NCI-H2171 treated with DMSO at 0.1 percent for 48 hours (cell line): ENCODE data around the gene SYT6.

ENCODE experiments used
- DNase-seq: peaks from one replicate; lab custom pipeline; 2025; lab: John Stamatoyannopoulos, UW

The SYT6 gene

DNA sequence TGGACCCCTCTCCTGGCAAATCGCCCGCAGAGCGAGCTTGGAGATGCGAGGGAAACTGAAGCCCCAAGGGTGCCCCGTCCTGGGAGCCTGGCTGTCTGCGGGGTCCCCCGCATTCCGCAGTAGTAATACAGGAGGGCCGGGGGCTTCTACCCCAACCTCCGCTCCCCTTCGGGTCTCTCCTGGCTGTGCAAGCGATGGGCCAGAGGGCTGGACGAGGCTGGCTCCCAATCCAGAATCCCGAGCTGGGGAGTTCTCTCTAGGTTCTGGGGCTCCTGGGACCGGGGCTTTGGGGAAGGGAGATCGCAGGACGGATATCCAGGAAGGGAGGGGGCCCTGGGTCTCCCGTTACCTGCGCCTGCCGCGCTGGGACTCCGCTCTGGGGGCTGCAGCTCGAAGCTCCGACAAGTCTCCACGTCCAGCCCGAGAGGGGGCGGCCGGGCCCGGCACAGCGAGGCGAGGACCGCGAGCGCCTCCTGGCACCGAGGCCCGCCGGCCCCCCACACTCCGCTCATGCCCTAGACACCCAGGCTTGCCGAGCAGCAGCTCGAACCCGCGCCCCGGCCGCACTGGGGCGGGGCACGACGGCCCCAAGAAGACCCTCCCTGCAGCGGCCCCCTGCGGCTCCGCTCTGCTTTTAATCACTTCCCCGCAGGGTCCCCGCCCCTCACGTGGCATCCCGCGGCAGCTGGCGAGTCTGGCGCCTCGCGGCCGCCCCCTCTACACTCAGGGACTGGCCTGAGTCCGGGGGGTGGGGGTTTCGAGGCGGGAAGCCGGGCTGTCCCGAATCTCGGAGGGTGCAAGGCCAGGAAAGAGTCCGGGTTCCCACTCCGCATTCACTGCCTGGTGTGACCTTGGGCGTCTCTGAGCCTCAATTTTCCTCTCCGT, at the start of gene SYT6:
TSS of gene SYT6 (minus strand) at position 609 of the 885 bp plus-strand sequence. CDS start at position 512, 97 bp downstream.
- DNase-seq, result peak; percentile 58

DNA sequence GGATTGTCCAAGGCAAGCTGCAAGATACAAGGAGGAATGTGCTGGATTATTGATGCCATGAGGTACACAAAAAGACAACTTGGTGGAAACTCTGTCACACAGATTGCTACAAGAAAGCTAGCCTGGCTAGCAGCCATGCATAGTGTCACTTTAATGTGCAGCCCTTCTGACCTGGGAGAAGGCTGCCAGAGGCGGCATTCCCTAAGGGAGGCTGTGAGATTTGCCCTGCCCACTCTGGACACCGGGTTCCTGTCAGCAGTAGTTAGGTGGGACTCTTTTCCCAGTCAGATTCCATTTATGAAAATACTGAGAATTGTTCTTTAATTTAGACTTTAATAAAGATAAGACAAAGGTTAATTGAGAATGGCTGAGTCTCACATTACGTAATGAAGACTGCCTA, 47.8 kb upstream of the SYT6 start:
- no peak for DNase-seq

DNA sequence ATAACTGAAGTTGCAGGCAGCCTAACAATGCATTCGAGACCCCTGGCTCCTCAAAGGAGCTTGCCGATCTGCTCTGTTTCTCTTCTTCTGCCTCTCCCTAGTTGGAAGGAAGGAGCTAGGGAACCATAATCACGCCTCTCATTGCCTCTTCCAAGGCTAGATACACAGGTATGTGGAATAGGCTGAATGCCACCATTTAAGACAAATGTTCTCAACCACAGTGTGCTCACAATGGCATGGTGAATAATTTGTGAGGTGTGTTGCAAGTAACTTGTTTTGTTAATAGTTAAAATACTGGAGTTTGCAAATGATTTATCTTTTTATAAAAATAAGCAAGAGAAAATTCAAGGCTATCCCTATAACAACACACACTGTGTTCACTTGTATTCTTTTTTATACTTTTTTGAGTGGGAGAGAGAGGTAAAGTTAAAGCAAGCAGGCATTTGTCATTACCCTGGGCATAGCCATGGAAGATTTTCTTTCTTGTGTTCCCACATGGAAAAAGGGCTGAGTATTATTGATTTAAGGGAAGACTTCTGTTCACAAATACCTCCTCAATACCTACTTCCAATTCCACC, 45.4 kb upstream of the SYT6 start:
- no peak for DNase-seq

DNA sequence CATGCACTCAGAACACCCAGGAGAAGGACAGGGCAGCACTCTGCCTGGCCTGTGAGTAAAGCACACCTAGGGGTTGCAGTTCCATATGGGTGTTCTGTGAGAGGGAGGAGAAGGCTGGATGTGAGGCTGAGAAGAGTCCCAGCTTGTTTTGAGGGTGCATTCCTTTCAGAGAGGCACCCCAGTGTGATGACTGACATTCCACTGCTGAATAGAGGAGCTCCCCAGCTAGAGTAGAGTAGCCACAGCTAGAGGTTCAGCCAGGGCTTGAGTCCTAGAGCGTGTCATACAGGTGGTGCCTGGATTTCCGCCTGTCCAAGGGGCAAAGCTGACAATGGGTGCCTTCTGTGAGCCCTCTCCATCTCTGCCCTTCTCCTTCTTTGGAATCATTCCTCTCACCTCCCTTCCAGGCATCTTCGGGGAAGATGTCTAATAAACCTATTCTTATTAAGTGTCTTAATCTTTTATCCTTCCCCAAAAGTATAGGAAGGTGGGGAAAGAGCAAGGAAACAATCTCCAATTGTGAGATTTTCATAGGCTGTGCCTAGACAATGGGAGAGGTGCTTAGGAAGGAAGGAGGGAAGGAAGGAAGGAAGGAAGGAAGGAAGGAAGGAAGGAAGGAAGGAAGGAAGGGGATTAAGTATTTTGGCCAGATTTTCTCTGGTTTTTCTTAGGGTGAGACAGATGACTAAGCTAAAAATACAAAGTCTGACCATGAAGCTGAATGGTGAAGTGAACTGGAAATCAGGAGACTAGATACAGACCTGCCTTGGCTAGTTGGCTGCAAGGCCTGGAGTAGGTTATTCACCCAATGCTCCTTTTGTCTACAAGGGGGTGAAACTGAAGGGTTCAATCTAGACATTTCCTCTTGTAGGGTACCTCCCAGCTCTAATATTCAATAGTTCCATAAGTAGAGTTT, 43.6 kb upstream of the SYT6 start:
- no peak for DNase-seq

GRCh38 chr1:114195819-114196218, 42.1 kb upstream of the SYT6 start:
- DNase-seq, result no peak

DNA sequence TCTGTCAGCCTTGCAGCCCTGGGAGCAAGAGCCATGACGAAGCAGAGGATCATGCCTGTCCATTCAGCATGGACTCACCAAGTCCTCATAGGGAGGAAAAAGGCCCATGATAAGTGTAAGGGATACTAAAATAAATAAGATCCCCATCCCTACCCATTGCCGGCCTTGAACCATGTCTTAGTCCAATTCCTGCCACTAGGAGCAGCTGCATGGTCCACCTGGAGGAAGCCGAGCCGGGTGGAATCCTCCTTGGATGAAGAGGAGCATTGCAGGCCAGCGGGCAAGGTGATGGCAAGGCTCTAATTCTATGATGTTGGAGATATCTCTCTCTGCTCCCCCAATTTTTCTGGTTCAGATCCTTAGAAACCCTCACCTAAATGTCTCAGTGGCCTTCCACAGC, 38.7 kb upstream of the SYT6 start:
- no peak for DNase-seq

DNA sequence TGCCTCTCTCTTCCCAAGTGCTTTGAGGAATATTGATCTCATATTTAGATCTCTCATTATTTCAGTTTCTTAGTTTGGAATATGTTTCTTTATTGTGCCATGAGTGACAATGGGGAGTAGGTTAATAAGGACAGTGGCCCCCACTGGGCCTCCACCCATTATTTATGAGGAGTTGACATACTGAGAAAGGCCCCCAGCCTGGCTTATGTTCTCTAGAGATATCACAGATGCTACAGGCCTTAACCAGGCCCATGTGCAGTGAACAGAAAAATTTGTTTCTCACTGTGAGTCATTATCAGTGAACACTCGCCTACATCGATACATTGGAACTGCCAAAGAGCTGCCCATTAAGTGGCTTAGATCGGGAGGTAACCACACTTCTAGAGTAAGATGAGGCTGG, 35.7 kb upstream of the SYT6 start:
- DNase-seq, result no peak

GRCh38 chr1:114181356-114181755, 27.7 kb upstream of the SYT6 start:
- no peak for DNase-seq

DNA sequence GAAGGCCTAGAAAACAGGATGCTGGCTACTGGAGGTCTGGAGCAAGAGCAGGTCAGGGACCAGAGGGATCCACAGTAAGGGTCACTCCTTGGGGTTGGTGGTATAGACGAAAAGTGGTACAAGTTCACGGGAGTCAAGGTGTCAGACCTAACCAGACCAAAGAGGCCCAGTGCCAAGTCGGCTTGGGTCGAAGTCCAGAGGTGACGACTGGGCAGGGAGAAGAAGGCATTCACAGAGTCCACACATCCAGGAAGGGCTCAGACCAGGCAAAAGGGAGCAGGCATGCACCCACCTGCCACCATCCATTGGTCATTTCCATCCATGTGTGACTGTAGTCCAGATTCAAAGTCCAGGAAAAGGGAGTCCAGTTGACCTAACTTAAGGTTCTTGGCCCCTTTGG, 27.1 kb upstream of the SYT6 start:
- DNase-seq, result no peak

- peak; percentile 80 for DNase-seq
Observed at GRCh38 chr1:114178936-114179335, 25.3 kb upstream of the SYT6 start.

DNA sequence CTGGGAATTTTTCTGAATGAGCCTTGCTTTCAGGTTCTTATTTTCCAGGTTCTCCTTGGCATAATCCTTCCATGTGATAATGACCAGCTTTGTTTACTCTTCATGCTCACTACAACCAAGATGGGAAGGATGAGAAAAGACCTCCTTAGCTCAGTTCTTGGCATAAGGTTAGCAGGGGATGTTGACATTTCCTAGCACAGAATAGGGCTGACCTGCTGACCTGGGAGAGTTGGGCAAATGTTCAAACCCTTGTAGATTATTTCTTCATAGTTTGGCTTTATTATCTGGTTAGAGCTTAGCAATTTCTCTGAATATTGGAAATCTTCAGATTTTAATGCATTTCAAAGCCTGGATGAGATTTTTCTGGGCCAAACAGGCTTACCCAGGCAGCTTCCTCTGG, 23.6 kb upstream of the SYT6 start:
- DNase-seq, result no peak

- no peak for DNase-seq
Observed at GRCh38 chr1:114176366-114176765, 22.7 kb upstream of the SYT6 start.

DNA sequence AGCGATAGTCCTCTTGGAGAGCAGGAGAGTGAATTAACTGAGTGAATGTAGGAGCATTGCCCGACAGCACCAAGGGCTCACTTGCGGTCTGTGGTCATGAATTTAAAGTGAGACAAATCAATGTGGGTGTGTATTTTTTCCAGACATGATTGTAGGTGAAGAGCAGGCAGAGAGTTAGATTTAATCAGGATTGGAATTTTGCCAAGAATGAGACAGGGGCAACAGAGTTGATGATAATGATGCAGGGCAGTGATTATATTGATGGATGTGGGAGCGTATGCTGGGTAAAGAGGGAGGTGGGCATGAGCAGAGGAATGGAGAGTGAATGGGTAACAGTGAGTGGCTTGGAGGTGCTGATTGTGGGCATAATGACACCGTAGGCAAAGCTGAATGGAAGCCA, 20.0 kb upstream of the SYT6 start:
- no peak for DNase-seq

DNA sequence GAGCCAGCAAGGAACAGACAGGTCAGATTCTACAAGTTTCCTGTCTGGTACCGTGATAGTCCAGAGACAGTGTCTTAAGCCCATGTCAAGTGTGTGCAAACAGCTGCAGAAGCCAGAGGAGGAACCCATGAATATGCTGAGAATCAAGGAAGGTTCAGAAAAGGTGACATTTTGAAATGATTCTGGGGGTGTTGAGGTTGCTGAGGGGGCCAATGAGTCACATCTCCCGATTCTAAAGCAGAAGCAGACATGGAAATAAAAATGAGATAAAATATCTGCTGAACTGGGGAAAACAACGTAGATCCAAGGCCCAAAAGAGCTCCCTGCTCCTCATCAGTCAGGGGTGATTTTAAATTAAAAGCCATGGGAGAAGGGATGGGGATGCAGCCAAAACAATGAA, 15.8 kb upstream of the SYT6 start:
- no peak for DNase-seq

- DNase-seq, result no peak
Observed at GRCh38 chr1:114167226-114167625, 13.6 kb upstream of the SYT6 start.

DNA sequence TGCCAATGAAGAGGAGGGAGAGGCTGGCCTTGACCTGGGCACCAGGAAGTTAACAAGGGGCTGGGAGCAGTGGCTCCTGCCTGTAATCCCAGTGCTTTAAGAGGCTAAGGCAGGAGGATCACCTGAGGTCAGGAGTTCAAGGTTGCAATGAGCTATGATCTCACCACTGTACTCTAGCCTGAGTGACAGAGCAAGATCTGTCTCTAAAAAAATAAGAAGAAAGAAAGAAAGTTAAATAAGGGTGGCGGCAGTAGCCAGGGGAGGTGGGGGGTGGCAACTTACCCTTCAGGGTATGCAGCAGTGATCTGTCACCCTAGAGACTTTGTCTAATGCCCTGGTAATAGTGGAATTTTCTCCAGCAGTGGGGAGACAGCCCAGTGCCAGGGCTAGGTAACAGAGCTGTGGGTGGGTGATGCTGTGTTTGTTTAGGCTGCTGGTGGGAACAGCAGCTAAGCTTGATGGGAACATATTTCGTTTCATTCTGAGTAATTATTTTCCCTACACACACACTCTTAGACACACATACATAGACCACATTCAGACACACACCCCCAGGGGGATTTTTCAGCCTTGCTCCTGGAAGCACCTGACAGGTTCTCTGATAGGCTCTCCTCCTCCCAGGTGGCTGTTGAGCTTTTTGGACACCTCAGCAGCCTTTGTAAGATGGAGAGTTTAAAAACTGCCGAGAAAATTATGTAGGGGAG, 11.3 kb upstream of the SYT6 start:
- DNase-seq, result no peak

- no peak for DNase-seq
Observed at GRCh38 chr1:114159941-114160340, 6.3 kb upstream of the SYT6 start.

DNA sequence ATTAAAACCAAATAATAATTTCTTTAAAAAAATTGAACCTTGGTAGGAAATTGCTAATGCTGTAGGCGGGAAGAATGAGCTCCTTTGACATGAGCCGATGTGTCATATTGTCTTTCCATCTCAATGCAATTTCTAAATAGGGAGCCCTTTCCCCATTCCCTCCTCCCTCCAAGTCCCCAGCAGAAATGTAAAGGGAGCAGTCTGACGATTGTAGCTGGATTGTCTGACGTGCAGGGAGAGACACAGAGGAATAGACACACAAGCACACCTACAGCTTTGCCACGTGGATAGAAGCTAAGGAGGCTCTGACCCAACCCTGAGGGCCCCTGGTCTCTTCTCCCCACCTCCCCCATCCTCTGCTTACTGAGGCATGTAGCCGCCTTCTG, 3.6 kb upstream of the SYT6 start:
- DNase-seq, result no peak

DNA sequence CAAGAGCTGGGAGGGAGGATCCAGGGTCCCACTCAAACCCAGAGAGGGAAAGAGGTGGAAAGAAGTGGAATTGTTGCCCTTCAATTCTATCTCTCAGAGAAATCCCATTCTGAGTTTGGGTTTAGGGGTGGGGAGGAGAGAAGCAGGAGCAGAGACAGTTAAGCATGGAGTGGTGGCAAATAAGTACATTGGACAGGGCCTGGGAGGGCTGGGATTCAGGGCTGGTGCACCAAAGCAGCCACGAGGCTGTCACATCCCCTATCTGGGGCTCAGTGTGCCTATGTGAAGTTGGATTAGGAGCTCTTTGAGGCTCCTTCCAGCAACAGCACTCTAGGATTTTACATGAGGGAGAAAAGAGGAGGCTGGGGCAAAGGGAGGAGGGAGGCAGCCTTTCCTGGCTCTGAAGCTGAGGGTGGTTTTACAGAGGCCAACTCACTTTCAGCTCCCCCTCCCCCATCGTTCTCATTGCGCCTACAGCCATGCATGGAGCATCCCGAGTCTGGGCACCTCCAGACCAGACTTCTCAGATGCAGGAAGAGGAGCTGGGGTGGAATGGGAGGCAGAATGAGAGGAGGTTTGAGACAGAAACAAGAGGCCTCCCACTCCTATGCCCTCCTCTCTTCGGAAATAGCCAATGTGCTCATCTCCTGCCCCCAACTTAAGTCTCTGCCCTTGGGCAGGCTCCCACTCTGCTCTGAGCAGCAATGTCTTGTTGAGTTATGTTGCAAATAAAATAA, 3.0 kb upstream of the SYT6 start:
- DNase-seq, result no peak

DNA sequence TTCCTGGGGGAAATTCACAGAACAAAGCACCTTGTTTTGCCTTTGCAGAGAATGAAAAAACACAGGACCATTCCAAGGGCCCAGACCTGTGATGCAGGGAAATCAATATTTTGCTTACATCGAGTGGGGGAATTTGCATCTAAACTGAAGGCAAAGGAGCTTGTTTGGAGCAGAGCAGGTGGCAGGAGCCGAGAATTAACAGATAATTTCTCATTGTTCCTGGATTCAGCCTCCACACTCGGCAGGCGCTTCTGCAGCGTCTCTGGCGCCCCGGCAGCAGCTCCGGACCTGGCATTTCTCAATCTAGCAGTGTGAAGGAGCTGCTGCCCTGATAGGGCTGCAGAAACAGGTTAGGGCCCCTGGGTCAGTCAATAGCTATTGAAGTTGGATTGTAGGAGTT, 2.0 kb upstream of the SYT6 start:
- no peak for DNase-seq

DNA sequence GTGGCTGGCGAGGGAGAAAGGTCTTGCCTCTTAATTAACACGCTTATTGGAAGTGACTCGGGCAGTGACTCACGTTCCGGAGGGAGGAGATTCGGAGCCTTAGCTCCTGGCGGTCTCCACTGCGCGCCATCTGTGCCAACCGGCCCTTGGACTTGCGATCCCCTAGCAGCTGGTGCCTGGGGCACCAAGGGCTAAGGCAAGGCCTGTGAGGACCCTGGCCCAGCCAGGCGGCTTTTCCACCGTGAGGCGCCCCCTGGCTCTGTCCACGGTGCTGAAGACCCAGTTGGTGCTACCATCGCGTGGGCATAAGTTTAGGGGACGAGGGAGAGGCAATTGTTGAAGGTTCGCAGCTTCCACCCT, 1.3 kb upstream of the SYT6 start:
- DNase-seq, result no peak
